HG02642 (cell line): ENCODE results near the gene POLD2.

Source experiments
- ATAC-seq: cut with Tn5 transposase; IDR thresholded peaks from one replicate; pipeline ENCODE4 v1.9.1; 2021; ENCODE audit warnings: mild to moderate bottlenecking; ENCODE audit not compliant: unreplicated experiment, poor library complexity

The POLD2 gene

DNA sequence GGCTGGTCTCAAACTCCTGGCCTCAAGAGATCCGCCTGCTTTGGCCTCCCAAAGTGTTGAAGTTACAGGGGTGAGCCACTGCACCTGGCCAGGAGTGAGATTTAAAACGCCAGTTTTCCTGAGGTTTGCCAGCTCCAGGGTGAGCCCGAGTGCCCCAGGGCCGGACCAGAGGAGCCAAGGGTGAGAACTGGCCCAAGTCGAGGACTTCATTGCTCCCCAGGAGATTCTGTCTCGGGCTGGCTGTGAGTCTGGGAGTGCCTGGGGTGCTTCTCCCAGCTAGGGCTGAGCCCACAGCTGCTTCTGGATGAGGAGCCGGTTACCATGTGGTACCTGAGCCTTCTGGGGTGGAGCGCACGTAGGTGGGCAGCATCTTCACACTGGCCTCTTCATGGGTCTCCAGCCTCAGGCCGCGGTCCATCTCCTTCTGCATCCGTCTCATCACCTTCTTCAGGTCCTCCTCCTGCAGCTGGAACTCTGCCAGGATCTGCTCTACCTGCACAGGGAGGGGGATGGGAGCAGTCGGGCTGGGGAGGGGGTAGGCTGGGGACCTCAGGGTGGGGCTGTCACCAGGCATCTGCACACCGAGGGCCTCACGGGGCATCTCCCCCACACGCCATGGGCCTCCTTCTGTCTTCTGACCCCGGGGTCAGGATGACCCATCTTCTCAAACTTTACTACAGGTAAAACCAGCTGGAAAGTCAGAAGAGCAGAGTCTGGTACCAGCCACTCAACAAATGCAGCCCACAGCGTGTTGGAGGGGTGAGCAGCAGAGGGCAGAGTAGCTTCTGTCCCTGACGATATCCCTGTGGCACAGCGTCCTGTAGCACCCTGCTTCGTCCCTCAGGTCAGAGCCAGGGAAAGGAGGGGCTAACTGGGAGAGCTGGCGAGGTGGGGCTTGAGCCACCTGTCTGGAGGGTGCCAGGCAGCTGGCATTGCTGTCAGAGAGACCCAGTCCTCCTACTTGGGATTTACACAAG, 29.9 kb upstream of the POLD2 start:
- no peak for ATAC-seq

- no peak for ATAC-seq
Measured at GRCh38 chr7:44151956-44152355, 28.6 kb upstream of the POLD2 start.

DNA sequence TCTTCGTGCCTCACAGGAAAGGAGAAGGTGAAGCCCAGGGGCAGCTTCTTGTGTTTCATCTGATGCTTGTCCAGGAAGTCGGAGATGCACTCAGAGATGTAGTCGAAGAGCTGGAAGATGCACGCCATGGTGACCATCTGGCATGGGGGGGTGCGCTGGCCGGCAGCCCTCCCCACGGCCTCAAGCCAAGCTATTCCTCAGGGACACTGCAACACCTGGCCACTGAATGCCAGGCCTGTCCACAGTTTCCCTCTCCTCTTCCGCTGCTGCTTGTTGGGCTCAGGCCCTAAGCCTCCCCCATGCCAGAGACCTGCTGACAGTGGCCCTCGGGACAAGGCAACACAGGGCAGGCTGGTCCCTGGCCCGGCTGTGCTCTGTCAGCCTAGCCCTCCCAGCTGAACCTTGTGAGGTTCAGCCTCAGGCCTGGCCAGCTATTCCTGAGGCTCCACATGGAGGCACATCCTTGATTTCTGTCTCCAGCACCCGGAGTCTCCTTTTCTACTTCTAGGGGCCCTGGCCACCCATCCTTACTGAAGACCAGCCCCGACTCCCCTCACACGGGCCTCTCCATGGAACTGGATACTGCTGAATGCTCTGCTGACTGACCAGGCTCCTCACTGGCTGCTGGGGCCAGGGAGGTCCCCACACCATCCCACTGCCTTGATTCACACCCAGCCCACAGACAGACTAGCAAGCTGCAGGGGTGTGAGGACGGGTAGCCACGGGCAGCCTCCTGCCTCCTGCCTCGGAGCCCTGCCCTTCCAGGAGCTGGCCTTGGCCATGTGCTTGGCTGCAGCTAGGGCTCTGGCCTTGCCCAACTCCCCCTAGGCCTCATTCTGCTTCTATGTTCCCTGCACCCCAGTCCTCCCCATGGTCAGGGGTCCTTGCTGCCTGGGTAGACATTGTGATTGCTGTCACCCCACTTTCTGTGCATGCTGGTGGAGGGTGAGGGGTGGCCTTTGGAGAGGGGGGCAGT, 27.9 kb upstream of the POLD2 start:
- ATAC-seq = no peak

DNA sequence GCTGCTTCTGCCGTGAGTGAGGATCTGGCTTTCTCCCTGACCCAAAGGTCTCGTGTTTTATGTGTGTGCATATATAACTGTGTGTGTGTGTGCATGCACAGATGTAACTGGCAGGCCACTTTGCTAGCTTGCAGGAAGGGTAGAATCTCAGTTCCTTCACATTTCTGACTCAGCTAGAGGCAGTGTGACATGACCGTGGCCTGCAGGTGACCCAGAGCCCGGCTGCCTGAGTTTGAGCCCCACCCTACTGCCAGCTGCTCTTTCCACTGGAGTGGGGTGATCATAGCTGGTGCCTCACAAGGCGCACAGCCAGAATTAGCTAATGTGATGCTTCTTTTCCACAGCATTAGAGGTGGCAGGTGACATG, 27.1 kb upstream of the POLD2 start:
- ATAC-seq = peak; percentile 38

- ATAC-seq = no peak
Measured at GRCh38 chr7:44149571-44150465, 26.5 kb upstream of the POLD2 start.

GRCh38 chr7:44148961-44149536, 25.7 kb upstream of the POLD2 start:
- ATAC-seq = no peak

DNA sequence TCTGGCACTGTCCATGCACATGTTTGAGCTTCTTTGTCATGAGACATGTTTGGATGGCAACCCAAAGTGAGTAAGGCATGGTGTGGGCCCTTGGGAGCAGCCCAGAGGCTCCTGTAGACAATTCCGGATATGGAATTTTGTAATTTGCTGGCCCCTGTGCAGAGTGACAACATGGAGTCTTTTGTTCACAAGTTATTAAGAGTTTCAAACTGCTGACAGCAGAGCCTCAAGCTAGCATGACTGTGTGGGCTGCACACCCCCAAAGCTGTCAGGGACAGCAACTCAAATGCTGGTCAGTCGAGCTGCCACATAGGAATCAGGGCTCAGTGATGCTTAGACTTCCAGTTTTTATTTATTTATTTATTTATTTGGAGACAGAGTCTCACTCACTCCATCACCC, 24.8 kb upstream of the POLD2 start:
- ATAC-seq = no peak

- no peak for ATAC-seq
Measured at GRCh38 chr7:44147026-44147991, 24.0 kb upstream of the POLD2 start.

DNA sequence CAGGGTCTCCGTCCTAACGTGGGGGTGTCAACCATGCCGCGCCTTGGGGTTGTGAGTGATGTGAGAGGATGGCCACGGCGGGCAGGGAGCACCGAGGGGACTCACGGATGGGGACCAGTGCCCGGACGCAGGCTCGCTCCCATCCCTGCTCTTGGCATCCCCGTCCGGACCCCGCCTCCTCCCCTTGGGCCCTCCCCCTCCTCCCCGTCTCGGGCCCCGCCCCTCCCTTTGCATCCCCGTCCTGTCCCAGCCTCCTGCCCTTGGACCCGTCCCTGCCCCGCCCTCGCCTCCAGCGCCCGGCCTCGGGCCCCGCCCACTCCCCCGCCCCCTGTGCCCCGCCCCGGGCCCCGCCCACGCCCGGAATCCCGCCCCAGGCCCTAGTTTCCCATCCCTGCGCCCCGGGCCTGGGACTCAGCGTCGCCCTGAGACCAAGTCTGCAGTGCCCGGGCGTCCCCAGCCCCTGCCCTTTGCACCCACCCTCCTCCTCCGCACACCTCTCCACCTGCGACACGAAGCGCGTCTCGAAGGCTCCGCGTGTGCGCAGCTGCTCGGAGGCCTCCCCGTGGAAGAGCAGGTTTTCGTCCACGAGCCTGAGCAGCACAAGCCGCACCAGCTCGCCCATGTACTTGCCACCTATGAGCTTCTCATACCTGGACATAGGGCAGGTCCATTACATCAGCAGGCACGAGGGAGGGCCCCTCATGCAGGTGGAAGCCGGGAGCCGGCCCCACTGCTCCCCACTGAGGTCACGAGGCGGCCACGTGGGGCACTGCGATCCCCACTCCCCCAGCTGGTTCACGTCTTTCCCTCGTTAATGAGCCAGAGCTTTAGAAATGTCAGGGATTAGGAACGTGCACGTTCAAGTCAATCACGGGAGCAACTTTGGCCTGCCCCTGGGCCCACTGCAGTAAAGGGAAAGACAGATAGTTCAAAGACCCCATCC, 22.9 kb upstream of the POLD2 start:
- no peak for ATAC-seq

DNA sequence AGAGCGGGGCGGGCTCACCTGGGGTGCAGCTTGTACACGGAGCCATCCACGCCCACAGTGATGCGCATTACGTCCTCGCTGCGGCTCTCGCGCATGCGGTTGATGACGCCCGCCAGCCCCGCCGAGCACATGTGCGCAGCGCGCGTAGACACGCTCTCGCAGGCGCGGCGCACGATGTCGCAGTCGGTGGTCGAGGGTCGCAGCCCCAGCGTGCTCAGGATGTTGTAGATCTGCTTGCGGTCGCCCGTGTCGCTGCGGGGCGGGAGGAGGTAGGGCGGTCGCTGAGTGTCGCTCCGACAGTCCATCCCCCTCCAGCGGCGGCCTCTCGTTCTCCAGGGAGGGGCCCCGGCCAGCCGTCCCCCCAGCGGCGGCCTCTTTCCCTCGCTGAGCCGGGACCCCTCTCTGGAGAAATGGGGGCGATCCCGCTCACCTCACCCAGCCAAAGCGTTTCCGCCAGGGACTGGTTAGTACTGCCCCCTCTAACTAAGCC, 22.2 kb upstream of the POLD2 start:
- no peak for ATAC-seq

DNA sequence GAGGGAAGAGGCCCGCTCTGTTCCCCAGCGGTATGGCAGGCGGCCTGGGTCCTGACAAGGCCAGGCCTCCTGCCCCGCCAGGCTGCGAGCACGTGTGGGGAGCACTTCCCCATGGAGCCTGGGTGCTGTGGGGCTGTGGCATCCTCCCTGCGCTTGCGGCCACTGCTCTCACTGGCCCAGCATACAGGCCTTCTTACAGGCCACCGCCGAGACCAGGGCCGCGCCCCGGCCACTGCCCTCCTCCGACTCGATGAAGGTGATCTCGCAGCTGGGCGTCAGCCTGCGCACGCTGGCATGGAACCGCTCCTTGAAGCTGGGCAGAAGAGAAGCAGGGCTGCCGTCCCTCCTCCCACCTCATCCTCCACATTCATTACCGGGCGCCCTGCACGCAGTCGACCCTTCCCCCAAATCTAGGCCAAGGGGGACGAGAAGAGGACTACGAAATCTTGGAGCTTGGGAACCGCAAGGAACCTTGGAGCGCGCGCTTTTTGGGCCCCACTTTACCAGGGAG, 21.7 kb upstream of the POLD2 start:
- no peak for ATAC-seq

DNA sequence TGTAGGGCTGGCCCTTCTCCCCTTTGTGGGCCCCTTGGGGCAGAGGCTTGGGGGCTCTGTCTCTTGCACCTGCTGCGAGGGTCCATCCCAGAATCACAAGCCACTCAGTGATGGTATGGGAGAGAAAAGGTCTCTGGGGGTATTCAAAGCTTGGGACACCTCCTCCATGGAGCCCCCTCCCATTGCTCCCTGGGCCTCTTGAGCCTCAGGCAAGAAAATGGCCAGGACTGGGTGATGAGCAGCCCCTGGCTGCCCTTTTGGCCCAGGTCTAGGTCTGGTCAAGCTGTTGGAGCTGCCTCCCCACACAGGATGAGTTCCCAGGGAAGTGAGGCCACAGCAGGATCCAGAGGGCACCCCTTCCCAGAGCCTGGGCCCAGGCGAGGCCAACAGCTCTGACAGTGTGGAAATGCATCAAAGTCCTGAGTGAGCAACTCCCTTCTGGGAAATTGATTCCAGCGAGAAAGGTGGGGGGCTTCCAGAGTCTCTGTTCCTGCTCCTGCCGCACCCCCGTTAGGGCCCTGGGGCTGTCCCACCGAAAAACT, 21.1 kb upstream of the POLD2 start:
- ATAC-seq = no peak

GRCh38 chr7:44143646-44144250, 20.4 kb upstream of the POLD2 start:
- ATAC-seq = no peak

GRCh38 chr7:44142028-44142427, 18.7 kb upstream of the POLD2 start:
- no peak for ATAC-seq

DNA sequence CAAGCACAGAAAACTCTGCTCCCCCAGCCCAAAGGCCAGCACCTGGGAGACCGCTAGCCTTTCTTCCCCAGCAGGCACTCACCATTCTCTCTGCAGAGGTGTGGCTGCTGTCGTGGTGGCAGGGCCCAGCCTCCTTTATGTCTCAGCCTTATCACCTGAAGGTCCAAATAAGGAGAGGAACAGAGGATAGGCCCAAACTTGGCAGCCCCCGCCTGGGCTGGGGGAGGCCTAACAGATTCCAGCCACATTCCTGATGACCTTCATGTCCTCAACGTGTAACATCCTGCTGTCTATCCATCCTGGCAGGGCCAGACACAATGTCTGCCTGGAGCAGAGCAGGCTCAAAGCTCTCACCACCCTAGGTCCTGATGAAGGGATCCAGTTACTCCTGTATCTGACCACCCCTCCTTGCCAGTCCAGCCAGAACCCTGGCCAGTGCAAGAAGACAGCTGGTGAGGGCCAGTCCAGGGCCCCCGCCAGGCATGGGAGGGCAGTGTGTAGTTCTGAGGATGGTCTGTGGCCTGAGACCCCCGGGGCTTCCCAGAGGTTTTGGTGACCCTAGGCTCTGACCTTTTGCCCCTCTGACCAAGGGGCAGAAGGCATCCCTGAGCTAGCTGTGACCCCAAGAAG, 18.0 kb upstream of the POLD2 start, which contains the start of gene MYL7:
TSS of gene MYL7 (minus strand) at position 112 of the 630 bp plus-strand sequence. CDS start at position 85, 27 bp downstream.
- no peak for ATAC-seq

- no peak for ATAC-seq
Measured at GRCh38 chr7:44140341-44140740, 17.0 kb upstream of the POLD2 start.
